ENCODE measurements around the gene TNNC1.

TNNC1 gene

GRCh38 chr3:52402101-52402521 lies 51.7 kb downstream of the TNNC1 start:
- Histone ChIP-seq H3K27me3 (replicated peaks; ENCODE audit: control insufficient read depth, insufficient read depth, low read length) (no peaks in the 10 kb centered on the region), H3K4me3 (replicated peaks; ENCODE audit: low read depth, low read length) (no peak overlapping the region), H3K36me3 (ENCODE audit: control insufficient read depth, insufficient read depth, low read length) (peaks cover 53% of the 10 kb centered on the region)
- DNase-seq (ENCODE audit: extremely low read depth, insufficient read length), result no peak
- TF ChIP-seq CTCF (IDR thresholded peaks at IDR 0.05; ENCODE audit: insufficient read depth, low read length, poor library complexity, severe bottlenecking), result no peak

DNA sequence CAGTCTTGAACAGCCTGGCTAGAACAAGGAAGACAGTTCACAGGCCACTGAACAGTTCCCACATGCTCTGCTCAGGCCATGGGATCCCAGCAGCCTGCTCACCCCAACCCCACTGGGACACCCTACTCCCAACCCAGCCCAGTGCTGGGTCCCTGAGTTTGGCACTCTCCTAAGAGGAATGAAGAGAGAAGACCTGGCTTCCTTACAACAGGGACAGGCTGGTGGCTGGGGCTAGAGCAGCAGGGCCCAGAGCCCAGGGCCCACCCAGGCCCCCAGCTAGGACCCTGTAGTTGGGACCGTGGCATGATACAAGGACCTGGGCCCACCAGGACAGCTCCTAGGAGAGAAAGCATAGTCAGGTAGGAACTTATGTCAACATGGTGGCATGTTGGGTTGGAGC lies 52.3 kb downstream of the TNNC1 start:
- TF ChIP-seq CTCF (IDR thresholded peaks at IDR 0.05; ENCODE audit: insufficient read depth, low read length, poor library complexity, severe bottlenecking), result no peak
- DNase-seq (ENCODE audit: extremely low read depth, insufficient read length), result no peak
- Histone ChIP-seq H3K4me3 (replicated peaks; ENCODE audit: low read depth, low read length) (no peak overlapping the region), H3K27me3 (replicated peaks; ENCODE audit: control insufficient read depth, insufficient read depth, low read length) (no peaks in the 10 kb centered on the region), H3K36me3 (ENCODE audit: control insufficient read depth, insufficient read depth, low read length) (peaks cover 47% of the 10 kb centered on the region)
